Mesodermal cell (in vitro differentiated cells): ENCODE results near the gene OLFM2.
"Not testable (repeated sequence)": the region's sequence is repeated elsewhere in the genome, so short reads cannot be mapped to it uniquely, and the experiment has no call there.

Experiments used
- H3K27ac ChIP-seq: 2 replicates; pipeline ENCODE4 v1.7.0; 2013; ENCODE audit warnings: mild to moderate bottlenecking, low read depth, low read length, moderate library complexity; ENCODE audit not compliant: severe bottlenecking
- H3K36me3 ChIP-seq: 2 replicates; pipeline ENCODE4 v1.7.1; 2013; ENCODE audit warnings: mild to moderate bottlenecking, low read length, moderate library complexity; ENCODE audit not compliant: control insufficient read depth, insufficient read depth
- H3K4me1 ChIP-seq: one replicate; pipeline ENCODE4 v1.7.1; 2013; ENCODE audit warnings: mild to moderate bottlenecking, low read length; ENCODE audit not compliant: insufficient read depth, control insufficient read depth, poor library complexity, severe bottlenecking
- H3K4me3 ChIP-seq: 2 replicates; pipeline ENCODE4 v1.7.0; 2013; ENCODE audit warnings: low read length, control low read depth, mild to moderate bottlenecking; ENCODE audit not compliant: insufficient read depth, poor library complexity, severe bottlenecking; ENCODE audit errors: extremely low read depth
- H3K9me3 ChIP-seq: 2 replicates; pipeline ENCODE4 v1.7.1; 2013; ENCODE audit warnings: mild to moderate bottlenecking, low read length, moderate library complexity; ENCODE audit not compliant: control insufficient read depth
- WGBS, 2 experiments: methylation state at CpG; one replicate each; pipeline ENCODE4 v1.1.5; 2013; ENCODE audit warnings: missing lambda C conversion rate in 2 of 2; ENCODE audit not compliant: insufficient coverage in 2 of 2; 5-methylcytosine and 5-hydroxymethylcytosine counted together

Gene OLFM2

DNA sequence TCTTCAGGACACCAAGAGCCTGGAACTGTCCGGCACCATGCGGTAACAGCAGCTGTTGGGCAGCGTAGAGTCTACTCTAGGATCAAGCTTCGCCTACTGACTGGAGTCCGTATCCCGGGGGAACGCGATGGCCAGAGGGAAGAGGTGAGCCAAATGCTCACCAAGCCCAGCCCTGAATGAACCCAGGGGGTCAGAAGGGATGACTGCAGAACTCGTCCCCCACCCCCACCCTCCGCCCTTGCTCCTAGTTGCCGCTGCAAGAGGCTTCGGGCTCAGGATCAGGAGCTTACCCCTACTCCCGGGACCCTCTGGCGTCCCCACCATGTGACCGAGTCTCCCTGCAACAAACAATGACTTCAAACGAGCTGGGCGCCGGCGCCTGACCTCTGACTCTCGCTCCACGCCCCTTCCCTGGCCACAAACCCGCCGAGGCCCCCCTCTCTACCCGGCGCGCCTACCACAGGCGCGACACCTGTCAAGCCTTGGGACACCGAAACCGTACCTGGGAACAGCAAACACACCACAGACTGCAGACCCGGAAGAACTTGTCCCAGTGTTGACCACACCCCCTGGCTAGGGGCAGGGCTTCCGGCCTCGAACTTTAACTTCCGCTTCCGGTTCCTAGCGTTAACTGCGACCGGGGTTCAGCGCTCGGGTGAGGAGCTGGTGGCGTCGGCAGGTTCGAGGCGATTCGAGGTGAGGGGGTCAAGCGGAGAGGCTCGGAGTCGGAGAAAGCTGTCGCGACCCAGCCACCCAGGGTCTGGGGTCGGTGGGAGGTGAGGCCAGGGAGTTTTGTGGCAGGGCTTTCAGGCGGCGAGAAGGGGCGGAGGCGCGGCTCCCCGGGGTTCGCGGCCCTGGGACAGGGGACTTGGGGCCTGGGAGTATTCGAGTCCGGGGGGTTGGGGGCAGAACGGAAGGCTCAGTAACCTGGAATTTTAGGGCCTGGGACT, 108.8 kb downstream of the OLFM2 start, which contains the start of gene UBL5:
TSS of gene UBL5 (plus strand) at position 630 of the 950 bp plus-strand sequence. CDS start 420 bp downstream, outside the sequence.
- Histone ChIP-seq H3K36me3 (peaks cover 38% of the 10 kb centered on the region), H3K9me3 (no peaks in the 10 kb centered on the region), H3K4me3 (peak within 1 kb of the TSS; percentile 96), H3K27ac (peak within 1 kb of the TSS; percentile 88), H3K4me1 (no peaks in the 10 kb centered on the region)
- 1% methylated on average over 37 to 53 of the region's 62 CpGs for WGBS, 2 experiments

DNA sequence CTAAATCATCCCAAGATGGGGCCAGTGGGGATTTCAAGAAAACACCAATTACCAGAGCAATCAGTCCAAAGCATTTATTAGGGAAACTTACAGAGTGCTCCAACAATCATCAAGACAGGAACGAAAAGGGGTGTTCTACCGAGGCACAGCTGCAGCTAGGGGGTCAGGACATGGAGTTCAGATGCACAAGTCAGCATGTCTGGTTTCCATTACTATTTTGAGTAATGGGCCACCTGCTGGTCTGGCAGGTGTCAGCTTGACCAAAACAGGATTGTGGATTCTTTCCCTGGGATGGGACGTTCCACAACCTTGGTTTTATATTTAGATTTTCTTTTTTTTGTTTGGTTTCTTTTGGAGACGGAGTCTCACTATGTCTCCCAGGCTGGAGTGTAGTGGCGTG, 112.5 kb downstream of the OLFM2 start:
- H3K4me1 ChIP-seq: no peaks in the 10 kb centered on the region
- no peaks in the 10 kb centered on the region for H3K9me3 ChIP-seq
- 88 to 91% methylated on average over 2 to 4 of the region's 5 CpGs for WGBS, 2 experiments
- no peak overlapping the region for H3K27ac ChIP-seq
- no peak overlapping the region for H3K4me3 ChIP-seq
- H3K36me3 ChIP-seq: peaks cover 10% of the 10 kb centered on the region

GRCh38 chr19:9820034-9820433, 116.3 kb downstream of the OLFM2 start:
- not testable (repeated sequence) for H3K9me3 ChIP-seq, H3K4me3 ChIP-seq, H3K4me1 ChIP-seq
- Histone ChIP-seq H3K36me3 (peaks cover 29% of the 10 kb centered on the region), H3K27ac (peak overlapping the region; percentile 36)
- 93 to 100% methylated on average over 3 to 6 of the region's 8 CpGs for WGBS, 2 experiments

- Histone ChIP-seq H3K36me3 (peaks cover 33% of the 10 kb centered on the region), H3K4me1 (no peaks in the 10 kb centered on the region), H3K4me3 (peak overlapping the region; percentile 14), H3K27ac (peak overlapping the region; percentile 36), H3K9me3 (peaks cover 4% of the 10 kb centered on the region)
- 3 to 4% methylated on average over 11 to 18 of the region's 21 CpGs for WGBS, 2 experiments
Measured at GRCh38 chr19:9819596-9819909, 116.8 kb downstream of the OLFM2 start.

GRCh38 chr19:9818734-9819595, 117.3 kb downstream of the OLFM2 start, which contains the start of gene FBXL12:
Gene FBXL12, minus strand, starts transcription at chr19:9819079. Its CDS starts 266 bp downstream, at chr19:9818813.
- H3K27ac ChIP-seq: peak within 1 kb of the TSS; percentile 81

GRCh38 chr19:9818175-9818733, 118.1 kb downstream of the OLFM2 start:
- WGBS, 2 experiments: 0 to 1% methylated on average over 24 to 34 of the region's 39 CpGs
- Histone ChIP-seq H3K9me3 (peaks cover 4% of the 10 kb centered on the region), H3K27ac (peak overlapping the region; percentile 81), H3K4me1 (no peaks in the 10 kb centered on the region), H3K4me3 (peak overlapping the region; percentile 98), H3K36me3 (peaks cover 42% of the 10 kb centered on the region)

More at GRCh38 chr19:9818734-9819595, 117.3 kb downstream of the OLFM2 start, which contains the start of gene FBXL12:
- peaks cover 36% of the 10 kb centered on the region for H3K36me3 ChIP-seq
- H3K4me1 ChIP-seq: no peaks in the 10 kb centered on the region
- peaks cover 4% of the 10 kb centered on the region for H3K9me3 ChIP-seq
- WGBS, 2 experiments: 1% methylated on average over 41 to 80 of the region's 82 CpGs
- H3K4me3 ChIP-seq: peak within 1 kb of the TSS; percentile 98

- no peaks in the 10 kb centered on the region for H3K4me1 ChIP-seq
- H3K4me3 ChIP-seq: no peak overlapping the region
- peaks cover 90% of the 10 kb centered on the region for H3K36me3 ChIP-seq
- no peaks in the 10 kb centered on the region for H3K9me3 ChIP-seq
- H3K27ac ChIP-seq: no peak overlapping the region
- 97 to 98% methylated on average over 21 of the region's 21 CpGs for WGBS, 2 experiments
Measured at GRCh38 chr19:9811139-9811538, 125.2 kb downstream of the OLFM2 start.

DNA sequence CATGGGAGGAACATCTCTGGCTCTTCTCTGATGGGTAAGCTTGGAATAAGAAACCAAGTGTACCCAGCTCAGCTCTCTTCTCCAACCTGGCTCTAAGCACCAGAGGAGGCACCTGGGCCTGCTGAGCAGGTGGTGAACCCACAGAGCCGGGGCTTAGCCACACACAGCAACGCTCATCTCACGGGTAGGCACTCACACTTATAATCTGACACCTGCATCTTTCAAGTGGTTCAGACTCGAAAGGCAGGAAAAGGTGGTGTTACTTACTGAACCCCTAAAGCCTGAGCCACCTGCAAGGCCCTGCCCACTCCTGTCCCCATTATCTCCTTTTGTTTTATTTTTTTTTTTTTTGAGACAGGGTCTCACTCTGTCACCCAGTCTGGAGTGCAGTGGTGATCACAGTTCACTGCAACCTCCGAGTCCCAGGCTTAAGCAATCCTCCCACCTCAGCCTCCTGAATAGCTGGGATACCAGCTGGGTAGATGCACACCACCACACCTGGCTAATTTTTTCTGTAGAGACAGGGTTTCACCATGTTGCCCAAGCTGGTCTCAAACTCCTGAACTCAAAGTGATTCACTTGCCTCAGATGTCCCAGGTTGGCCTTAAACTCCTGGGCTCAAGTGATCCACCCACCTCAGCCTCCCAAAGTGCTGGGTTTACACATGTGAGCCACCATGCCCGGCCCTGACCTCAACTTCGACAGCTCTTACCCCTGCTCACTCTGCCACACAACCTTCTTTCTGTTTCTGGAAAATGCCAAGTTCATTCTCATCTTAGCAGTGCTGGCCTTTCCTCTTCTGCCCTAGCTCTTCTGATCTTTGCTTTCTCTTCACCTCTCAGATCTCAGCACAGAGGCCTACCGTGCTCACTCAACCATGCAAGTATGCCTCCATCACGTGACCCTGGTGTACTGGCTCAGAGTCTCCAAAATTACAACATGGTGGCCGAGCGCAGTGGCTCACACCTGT, 127.2 kb downstream of the OLFM2 start:
- 88 to 95% methylated on average over 11 of the region's 11 CpGs for WGBS, 2 experiments
- Histone ChIP-seq H3K27ac (no peak overlapping the region), H3K9me3 (no peaks in the 10 kb centered on the region), H3K36me3 (peaks cover 86% of the 10 kb centered on the region), H3K4me1 (no peaks in the 10 kb centered on the region), H3K4me3 (no peak overlapping the region)

DNA sequence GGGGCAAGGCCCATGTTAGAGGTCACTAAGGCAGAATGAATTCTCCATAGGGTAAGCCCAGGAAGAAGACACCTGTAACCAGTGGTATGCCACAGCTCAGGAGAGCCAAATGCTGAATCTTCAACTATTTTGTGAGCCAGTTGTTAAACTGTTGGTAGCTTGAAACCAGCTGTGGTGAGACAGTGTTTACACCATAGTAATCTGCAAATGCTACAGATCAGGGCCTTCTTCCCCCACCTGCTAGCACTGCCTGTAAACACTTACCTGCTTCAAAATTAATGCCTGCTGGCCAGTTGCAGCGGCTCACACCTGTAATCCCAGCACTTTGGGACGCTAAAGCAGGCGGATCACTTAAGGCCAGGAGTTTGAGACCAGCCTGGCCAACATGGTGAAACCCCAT, 129.5 kb downstream of the OLFM2 start:
- H3K27ac ChIP-seq: no peak overlapping the region
- peaks cover 90% of the 10 kb centered on the region for H3K36me3 ChIP-seq
- H3K9me3 ChIP-seq: no peaks in the 10 kb centered on the region
- no peak overlapping the region for H3K4me3 ChIP-seq
- no peaks in the 10 kb centered on the region for H3K4me1 ChIP-seq
- 100% methylated on average over 1 to 3 of the region's 3 CpGs for WGBS, 2 experiments
